Thoracic aorta (tissue), 2 donors: Measurements from ENCODE around the gene RABEP2. TPM values are rescaled to one million over a fixed set of nuclear protein-coding genes. Genes with fewer than 3 reads are reported as not detected.
"Not testable (repeated sequence)": the region's sequence is repeated elsewhere in the genome, so short reads cannot be mapped to it uniquely, and the experiment has no call there.

Experiments
- ATAC-seq: fragments of 150-250 bp; one replicate; pipeline ENCODE4 v1.8.0; 2017; ENCODE audit warnings: low read depth; ENCODE audit not compliant: insufficient number of reproducible peaks, low FRiP score
- DNase-seq: peaks from one replicate; pipeline ENCODE4 v3.0.0-alpha.2; 2020; ENCODE audit warnings: low spot score
- H3K27ac ChIP-seq, 2 donors: fragments of 200-600 bp; sonication (generic); 1 replicate in 1 of 2; 2 replicates in 1 of 2; pipeline ENCODE4 v1.5.1; 2016; ENCODE audit warnings: mild to moderate bottlenecking in 2 of 2, moderate library complexity in 2 of 2
- H3K27me3 ChIP-seq: fragments of 200-600 bp; sonication (generic); replicated peaks from 2 replicates; pipeline ENCODE4 v1.6.0; 2016; ENCODE audit warnings: mild to moderate bottlenecking; ENCODE audit not compliant: insufficient read depth
- H3K36me3 ChIP-seq: fragments of 200-600 bp; sonication (generic); one replicate; pipeline ENCODE4 v1.5.1; 2016
- H3K4me1 ChIP-seq, 2 donors: fragments of 200-600 bp; sonication (generic); 1 replicate in 1 of 2; 2 replicates in 1 of 2; pipeline versions ENCODE4 v1.5.1 to v1.6.0; 2016; ENCODE audit warnings: low read depth in 2 of 2, mild to moderate bottlenecking in 1 of 2; ENCODE audit not compliant: control insufficient read depth in 1 of 2
- H3K4me3 ChIP-seq: fragments of 200-600 bp; sonication (generic); 2 replicates; pipeline ENCODE4 v1.5.1; 2016; ENCODE audit warnings: mild to moderate bottlenecking
- H3K9me3 ChIP-seq: fragments of 200-600 bp; sonication (generic); 2 replicates; pipeline ENCODE4 v1.5.1; 2016
- CTCF ChIP-seq: fragments of 200-600 bp; sonication (generic); IDR thresholded peaks from one replicate; pipeline ENCODE4 v1.5.1; 2019; ENCODE audit warnings: antibody characterized with exemption
- total RNA-seq, 2 donors: library from RNA; depleted of rRNA; stranded (reverse); fragments of >200 nt; gene quantifications; one replicate each; pipeline versions ENCODE4 v1.1.0 to v1.2.3, GENCODE V29; 2016

The RABEP2 gene
- total RNA-seq, 2 donors from 2014 or later, result 18.3 to 62.0 TPM

GRCh38 chr16:28873543-28874201, 51.4 kb downstream of the RABEP2 start:
- peaks cover 41% of the 10 kb centered on the region for H3K36me3 ChIP-seq
- H3K27ac ChIP-seq, result no peak overlapping the region
- no peaks in the 10 kb centered on the region for H3K27me3 ChIP-seq
- H3K4me3 ChIP-seq, result no peak overlapping the region
- ATAC-seq (no peak), DNase-seq (no peak)
- no peaks in the 10 kb centered on the region for H3K9me3 ChIP-seq
- H3K4me1 ChIP-seq, result no peaks in the 10 kb centered on the region
- peak; percentile 59 for TF ChIP-seq CTCF

- DNase-seq, result no peak
- no peak for TF ChIP-seq CTCF
- H3K9me3 ChIP-seq, result no peaks in the 10 kb centered on the region
- no peaks in the 10 kb centered on the region for H3K4me1 ChIP-seq
- H3K27ac ChIP-seq, result no peak overlapping the region
- no peak for ATAC-seq
- no peak overlapping the region for H3K4me3 ChIP-seq
- peaks cover 45% of the 10 kb centered on the region for H3K36me3 ChIP-seq
- no peaks in the 10 kb centered on the region for H3K27me3 ChIP-seq
Measured at GRCh38 chr16:28872952-28873351, 52.1 kb downstream of the RABEP2 start.

GRCh38 chr16:28869201-28869600, 55.8 kb downstream of the RABEP2 start:
- DNase-seq (no peak), ATAC-seq (no peak)
- Histone ChIP-seq H3K9me3 (no peaks in the 10 kb centered on the region), H3K27ac (no peak overlapping the region), H3K4me3 (no peak overlapping the region), H3K27me3 (no peaks in the 10 kb centered on the region), H3K36me3 (peaks cover 42% of the 10 kb centered on the region), H3K4me1 (peaks cover 7 to 15% of the 10 kb centered on the region in 2 donors)
- TF ChIP-seq CTCF, result no peak

- not testable (repeated sequence) for ATAC-seq, DNase-seq, H3K27me3 ChIP-seq, H3K27ac ChIP-seq, H3K9me3 ChIP-seq, H3K4me3 ChIP-seq
- H3K36me3 ChIP-seq, result peaks cover 40% of the 10 kb centered on the region
- peaks cover 7 to 20% of the 10 kb centered on the region in 2 donors for H3K4me1 ChIP-seq
Measured at GRCh38 chr16:28867646-28868045, 57.4 kb downstream of the RABEP2 start.

GRCh38 chr16:28867241-28867640, 57.8 kb downstream of the RABEP2 start:
- Histone ChIP-seq H3K36me3 (peaks cover 36% of the 10 kb centered on the region), H3K4me1 (peaks cover 10 to 24% of the 10 kb centered on the region in 2 donors), H3K27me3 (no peaks in the 10 kb centered on the region), H3K4me3 (no peak overlapping the region), H3K9me3 (no peaks in the 10 kb centered on the region), H3K27ac (no peak overlapping the region)
- ATAC-seq, result no peak
- no peak for TF ChIP-seq CTCF
- no peak for DNase-seq

- H3K36me3 ChIP-seq, result peaks cover 28% of the 10 kb centered on the region
Measured at GRCh38 chr16:28866454-28866804, 58.6 kb downstream of the RABEP2 start.

More at GRCh38 chr16:28866454-28866804, 58.6 kb downstream of the RABEP2 start:
- Histone ChIP-seq H3K4me1 (peaks cover 10 to 25% of the 10 kb centered on the region in 2 donors), H3K4me3 (no peak overlapping the region), H3K9me3 (no peaks in the 10 kb centered on the region), H3K27ac (no peak overlapping the region), H3K27me3 (no peaks in the 10 kb centered on the region)
- DNase-seq (no peak), ATAC-seq (no peak)
- TF ChIP-seq CTCF, result no peak
